PC-9 (cell line): Measurements from ENCODE around the gene ABCA4.

Source experiments
- EZH2 ChIP-seq: fragments of 200-600 bp; sonication (generic); IDR thresholded peaks from 2 replicates; pipeline ENCODE4 v1.8.0; 2017; ENCODE audit warnings: antibody characterized with exemption, low read depth
- TF ChIP-seq, protein P1 (sequence below): fragments of 200-600 bp; sonication (generic); conservative IDR thresholded peaks from 2 replicates; pipeline ENCODE4 v1.6.1; 2017; ENCODE audit warnings: mixed run types, antibody characterized with exemption, mild to moderate bottlenecking, moderate library complexity

GRCh38 chr1:93995837-93996536 is 125.0 kb downstream of the ABCA4 start:
- TF ChIP-seq, protein P1, sequence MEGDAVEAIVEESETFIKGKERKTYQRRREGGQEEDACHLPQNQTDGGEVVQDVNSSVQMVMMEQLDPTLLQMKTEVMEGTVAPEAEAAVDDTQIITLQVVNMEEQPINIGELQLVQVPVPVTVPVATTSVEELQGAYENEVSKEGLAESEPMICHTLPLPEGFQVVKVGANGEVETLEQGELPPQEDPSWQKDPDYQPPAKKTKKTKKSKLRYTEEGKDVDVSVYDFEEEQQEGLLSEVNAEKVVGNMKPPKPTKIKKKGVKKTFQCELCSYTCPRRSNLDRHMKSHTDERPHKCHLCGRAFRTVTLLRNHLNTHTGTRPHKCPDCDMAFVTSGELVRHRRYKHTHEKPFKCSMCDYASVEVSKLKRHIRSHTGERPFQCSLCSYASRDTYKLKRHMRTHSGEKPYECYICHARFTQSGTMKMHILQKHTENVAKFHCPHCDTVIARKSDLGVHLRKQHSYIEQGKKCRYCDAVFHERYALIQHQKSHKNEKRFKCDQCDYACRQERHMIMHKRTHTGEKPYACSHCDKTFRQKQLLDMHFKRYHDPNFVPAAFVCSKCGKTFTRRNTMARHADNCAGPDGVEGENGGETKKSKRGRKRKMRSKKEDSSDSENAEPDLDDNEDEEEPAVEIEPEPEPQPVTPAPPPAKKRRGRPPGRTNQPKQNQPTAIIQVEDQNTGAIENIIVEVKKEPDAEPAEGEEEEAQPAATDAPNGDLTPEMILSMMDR: no peak
- TF ChIP-seq EZH2: no peak
